GM12801 (cell line): ENCODE data around the gene PMEPA1.

Source experiments
- CTCF ChIP-seq: IDR thresholded peaks from one replicate; pipeline ENCODE4 v1.5.1; 2011; ENCODE audit warnings: control low read depth; ENCODE audit not compliant: insufficient read length; ENCODE audit errors: extremely low read depth

PMEPA1 gene

DNA sequence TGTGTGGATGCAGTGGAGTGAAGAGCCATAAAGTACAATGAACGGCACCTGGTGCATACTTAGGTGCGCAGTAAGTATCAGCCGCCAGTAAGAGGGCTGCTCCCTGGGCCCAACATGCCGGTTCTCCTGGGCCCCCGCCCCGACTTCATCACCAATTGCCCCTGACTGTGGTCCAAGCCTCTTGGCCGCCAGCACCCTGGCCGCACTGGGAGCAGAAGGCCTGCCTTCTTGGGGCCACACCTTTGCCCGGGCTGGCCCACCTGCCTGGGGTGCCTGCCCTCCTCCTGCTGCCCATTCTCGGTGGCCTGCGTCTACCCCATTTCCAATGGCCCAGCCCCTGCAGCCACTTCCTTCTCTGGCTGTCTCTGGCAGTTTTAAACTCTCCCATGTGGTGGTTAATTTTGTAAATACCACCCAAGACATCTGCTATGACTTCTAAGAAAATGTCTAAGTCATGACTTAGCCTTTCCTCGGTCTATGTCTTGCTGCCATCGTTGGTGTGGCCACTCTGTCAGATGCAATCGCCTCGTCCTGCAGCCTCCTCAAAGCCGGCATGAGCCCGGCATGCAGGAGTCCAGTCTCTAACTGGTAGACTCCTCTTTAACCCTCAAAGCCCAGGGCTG is 36.8 kb downstream of the PMEPA1 start:
- TF ChIP-seq CTCF = no peak

DNA sequence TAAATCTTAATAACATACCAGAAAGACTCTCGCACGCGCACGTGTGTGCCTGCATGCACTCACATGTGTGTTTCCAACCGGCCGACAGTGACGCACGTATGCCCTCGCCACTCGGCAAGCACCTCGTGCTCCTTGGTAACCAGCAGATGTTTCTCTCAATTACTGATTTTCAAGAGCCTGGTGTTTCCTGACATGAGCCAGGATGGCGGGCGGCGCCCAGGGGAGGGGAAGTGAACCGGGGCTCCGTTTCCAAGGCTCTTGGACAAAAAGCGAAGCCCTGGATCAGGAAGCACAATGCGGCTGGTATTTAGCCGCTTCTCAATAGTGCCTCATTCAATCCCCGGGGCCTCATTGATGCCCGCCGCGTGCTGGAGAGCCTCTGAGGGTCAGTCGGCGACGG is 37.7 kb downstream of the PMEPA1 start:
- TF ChIP-seq CTCF = no peak

DNA sequence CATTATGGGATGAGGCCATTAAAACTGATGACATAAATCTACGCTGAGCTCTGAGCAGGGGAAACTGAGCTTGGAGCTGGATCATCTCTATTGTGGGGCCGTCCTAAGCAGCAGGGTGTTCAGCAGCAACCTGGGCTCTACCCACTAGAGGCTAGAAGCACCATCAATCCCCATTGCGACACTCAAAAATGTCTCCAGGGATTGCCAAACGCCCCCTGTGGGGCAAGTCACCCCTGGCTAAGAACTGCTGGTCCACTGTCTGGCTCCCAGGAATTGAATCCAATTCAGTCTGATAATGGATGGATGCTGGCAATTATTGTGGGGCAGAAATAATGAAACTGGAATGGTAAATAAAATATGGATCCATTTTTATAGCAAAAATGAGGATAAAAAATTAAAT is 38.2 kb downstream of the PMEPA1 start:
- no peak for TF ChIP-seq CTCF

DNA sequence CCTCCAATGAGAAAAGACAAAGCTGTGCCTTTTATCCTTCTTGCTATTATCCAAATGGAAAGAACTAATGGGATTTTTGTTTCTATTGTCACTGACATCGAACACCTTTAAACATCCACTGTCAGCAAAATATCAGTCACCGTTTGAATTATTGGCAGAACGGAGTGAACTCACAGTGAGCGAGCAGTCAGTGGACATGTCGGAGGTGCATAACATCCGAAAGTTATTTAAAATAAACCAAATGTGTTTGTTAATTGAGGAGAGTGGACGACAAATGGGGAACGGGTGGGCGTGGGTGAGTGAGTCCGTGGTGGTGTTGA is 38.8 kb downstream of the PMEPA1 start:
- TF ChIP-seq CTCF = no peak

GRCh38 chr20:57670288-57671071 is 39.3 kb downstream of the PMEPA1 start:
- TF ChIP-seq CTCF = no peak

GRCh38 chr20:57669632-57670031 is 40.2 kb downstream of the PMEPA1 start:
- TF ChIP-seq CTCF = no peak

GRCh38 chr20:57667924-57668782 is 41.7 kb downstream of the PMEPA1 start:
- TF ChIP-seq CTCF = no peak
